HG02884 (cell line): ENCODE data around the gene RPS25.
"Not testable (repeated sequence)": the region's sequence is repeated elsewhere in the genome, so short reads cannot be mapped to it uniquely, and the experiment has no call there.

ENCODE experiments used
- ATAC-seq: cut with Tn5 transposase; IDR thresholded peaks from one replicate; pipeline ENCODE4 v1.9.1; 2021; ENCODE audit warnings: mild to moderate bottlenecking, moderate library complexity; ENCODE audit not compliant: unreplicated experiment

The RPS25 gene

DNA sequence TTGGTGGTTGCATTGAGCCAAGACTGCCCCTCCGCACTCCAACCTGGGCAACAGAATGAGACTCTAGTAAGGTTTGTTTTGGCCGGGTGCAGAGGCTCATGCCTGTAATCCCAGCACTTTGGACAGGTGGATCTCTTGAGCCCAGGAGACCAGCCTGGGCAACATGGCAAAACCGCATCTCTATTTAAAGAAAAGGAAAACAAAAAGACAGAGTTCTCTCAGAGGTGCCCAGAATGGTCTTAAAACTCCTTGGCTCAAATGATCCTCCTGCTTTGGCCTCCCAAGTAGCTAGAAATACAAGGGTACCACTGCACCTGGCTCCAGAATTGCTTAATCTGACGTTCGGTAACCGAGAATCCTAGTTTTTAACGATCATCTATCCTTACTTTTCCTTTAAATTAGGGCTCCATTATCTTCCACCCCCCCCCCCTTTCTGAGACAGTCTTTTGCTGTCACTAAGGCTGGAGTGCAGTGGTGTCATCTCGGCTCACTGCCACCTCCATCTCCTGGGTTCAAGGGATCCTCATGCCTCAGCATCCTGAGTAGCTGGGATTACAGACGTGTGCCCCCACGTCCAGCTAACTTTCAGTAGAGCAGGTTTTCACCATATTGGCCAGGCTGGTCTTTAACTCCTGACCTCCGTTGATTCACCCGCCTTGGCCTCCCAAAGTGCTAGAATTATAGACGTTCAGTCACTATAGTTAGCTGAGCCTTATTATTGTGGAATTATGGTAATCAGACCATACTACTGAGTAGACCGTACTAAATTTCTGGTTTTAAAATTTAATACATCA, 1.7 kb downstream of the RPS25 start:
- no peak for ATAC-seq

DNA sequence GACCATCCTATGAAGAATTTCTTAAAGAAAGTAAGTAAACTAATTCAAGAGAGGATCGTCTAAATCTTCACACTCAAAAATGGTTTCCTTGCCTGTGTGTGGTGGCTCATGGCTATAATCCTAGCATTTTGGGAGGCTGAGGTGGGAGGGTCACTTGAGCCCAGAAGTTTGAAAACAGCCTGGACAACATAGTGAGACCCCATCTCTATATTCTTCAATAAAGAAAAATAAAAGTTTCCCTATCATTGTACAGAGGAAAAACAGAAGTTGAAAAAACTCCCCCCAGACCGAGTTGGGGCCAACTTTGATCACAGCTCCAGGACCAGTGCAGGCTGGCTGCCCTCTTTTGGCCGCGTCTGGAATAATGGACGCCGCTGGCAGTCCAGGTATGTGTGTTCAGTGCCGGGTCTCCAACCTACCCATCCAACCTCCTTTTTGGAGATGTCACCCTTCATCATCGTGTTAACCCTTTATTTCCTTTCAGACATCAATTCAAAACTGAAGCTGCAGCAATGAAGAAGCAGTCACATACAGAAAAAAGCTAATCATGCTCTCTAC, 3.0 kb downstream of the RPS25 start:
- ATAC-seq, result no peak

DNA sequence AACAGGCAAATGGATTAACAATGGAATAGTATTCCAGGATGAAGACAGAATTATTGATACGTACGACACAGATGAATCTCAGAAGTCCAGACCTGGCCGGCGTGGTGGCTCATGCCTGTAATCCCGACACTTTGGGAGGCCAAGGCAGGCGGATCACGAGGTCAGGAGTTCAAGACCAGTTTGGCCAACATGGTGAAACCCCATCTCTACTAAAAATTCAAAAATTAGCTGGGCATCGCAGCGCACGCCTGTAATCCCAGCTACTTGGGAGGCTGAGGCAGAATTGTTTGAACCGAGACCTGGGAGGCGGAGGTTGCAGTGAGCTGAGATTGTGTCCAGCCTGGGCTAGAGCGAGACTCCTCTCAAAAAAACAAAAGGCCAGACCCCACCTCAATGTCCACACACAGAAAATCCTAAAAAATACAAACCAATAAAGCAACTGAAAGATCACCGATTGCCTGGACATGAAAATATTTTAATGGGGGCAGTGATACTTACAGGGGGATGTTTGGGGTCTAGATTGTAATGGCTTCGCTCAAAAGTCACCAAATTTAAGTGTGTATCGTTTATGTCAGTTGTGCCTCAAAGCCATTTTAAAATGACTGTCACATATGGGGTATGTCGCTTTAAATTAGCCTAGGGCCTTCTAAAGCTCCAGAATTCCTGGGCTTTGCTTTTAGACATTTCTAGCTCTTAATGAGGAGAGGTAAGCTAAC, 3.8 kb downstream of the RPS25 start:
- no peak for ATAC-seq

DNA sequence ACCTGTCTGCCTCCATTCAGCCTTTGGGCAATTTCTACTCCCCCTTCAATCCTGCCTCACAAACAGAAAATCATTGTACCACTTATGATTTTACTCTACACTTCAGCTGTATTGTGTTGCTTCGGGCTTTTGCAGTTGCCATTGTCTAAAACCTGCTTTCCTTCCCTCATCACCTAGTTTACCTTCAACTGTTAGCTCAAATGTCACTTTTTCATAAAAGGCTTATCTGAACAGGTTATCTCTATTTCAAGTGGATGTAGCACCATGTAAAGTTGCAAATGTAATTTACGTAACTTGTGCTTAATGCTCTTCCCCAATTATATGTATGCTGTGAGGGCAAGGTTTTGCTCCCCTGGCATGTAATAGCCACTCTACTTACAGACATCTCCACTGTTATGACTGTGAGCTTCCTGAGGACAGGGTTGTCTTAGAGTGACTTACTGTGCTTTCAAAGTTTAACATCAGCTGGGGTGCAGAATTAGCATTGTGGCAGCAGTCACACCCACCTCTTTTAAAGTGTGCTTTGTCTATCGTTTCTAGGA, 5.4 kb downstream of the RPS25 start:
- ATAC-seq, result no peak

DNA sequence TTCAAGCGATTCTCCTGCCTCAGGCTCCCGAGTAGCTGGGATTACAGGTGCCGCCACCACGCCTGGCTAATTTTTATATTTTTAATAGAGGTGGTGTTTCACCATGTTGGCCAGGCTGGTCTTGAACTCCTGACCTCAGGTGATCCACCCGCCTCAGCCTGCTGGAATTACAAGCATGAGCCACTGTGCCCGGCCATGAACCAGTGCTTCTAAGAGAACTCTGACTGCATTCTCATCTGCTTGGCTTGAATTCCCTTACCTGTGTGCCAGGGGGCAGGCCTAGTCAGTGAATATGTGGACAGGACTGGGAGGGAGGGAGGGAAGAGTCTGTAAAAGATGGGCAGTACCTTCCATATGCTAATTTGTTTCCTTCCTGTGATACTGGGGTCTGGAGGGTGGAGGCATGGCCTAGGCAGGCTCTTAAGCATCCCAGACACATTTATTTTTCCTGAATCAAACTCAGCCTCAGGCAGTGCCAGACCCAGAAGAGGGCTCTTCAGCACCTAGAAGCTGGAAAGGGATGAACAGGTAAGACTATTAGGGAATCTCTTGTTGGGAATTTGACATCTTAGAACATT, 6.6 kb downstream of the RPS25 start:
- no peak for ATAC-seq

DNA sequence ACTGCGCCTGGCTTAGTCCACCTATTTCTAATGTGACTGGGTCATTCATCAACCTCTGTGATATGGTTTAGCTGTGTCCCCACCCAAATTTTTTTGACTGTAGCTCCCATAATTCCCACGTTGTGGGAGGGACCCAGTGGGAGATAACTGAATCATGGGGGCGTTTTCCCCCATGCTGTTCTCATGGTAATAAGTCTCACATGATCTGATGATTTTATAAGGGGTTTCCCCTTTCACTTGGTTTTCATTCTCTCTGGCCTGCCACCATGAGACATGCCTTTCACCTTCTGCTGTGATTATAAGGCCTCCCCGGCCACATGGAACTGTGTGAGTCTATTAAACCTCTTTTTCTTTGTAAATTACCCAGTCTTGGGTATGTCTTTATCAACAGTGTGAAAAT, 11.5 kb downstream of the RPS25 start:
- ATAC-seq, result no peak

DNA sequence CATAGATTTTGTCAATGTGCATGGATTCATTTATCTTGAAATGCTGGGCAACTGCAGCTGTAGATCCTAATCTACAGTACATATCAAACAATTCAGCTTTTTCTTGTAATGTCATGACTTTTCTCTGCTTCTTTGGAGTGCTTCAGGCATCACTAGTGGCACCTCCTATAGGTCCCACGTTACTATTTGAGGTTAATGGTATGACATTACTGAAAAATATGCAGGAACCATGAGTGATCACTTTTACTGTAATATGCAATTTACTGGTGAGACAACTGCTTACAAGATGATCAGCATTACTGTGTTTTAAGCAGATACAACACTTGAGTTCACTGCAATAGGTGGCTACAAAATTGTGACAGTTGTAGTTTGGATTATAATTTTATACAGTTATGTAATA, 17.2 kb downstream of the RPS25 start:
- ATAC-seq, result no peak

DNA sequence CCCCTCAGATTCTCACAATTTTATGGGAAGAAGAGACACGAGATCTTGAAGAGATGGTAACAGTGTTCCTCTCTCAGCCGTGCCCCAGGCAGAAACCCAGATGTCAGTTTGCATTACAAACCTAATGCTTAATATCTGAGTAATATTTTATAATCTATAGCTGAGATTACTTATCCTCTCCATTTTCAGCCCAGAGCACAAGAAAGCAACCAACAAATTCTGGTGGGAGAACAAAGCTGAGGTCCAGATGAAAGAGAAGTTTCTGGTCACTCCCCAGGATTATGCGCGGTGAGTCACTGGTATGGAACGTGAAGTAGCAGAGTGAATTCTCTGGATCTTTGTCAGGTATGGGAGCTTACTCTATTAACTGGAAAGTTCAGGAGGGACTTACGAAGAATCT, 19.3 kb downstream of the RPS25 start:
- no peak for ATAC-seq

DNA sequence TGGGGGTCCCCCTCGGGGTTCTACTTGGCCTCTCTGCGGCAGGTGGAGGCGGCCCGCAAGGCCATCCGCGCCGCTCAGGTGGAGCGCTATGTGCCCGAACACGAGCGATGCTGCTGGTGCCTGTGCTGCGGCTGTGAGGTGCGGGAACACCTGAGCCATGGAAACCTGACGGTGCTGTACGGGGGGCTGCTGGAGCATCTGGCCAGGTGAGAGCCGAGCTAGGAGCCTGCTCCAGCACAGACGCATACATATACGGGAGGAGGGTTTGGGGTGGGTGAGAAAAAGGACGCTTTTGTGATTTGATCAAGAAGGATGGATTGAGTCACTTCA, 19.8 kb downstream of the RPS25 start:
- no peak for ATAC-seq

DNA sequence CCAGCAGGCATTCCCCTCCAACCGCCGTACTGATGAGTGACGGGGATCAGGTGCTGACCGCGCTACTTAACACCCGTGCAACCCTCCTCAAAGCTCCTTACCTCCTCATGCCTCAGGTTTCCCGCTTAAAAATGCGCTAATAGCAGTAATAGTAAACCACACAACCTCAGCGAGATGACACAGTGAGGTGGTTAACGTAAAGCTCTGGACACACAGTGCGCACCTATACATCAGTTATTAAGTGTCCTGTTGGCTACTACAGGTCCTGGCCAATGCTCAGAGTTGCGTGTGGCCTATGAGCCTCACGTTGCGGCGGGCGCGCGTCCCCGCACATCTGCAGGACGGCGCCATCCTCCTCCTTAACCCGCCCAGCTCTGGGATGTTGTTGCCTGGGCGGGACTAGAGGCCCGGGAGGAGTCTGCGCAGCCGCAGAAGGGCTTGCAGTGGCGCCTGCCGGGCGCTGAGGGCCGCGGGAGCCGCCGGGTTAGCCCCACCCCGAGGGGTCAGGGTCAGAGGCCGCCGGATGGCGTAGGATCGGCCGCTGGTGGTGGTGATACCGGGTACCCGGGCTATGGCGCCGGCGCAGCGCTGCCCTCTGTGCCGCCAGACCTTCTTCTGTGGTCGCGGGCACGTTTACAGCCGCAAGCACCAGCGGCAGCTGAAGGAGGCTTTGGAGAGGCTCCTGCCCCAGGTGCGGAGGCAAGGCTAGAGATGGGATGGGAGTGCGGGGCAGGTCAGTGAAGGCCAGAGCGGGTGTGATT, 20.3 kb downstream of the RPS25 start, which contains the start of gene CENATAC:
CENATAC (plus strand) TSS at position 512 of the 761 bp plus-strand sequence; CDS start at position 572, 60 bp downstream.
- ATAC-seq, result peak; percentile 85

DNA sequence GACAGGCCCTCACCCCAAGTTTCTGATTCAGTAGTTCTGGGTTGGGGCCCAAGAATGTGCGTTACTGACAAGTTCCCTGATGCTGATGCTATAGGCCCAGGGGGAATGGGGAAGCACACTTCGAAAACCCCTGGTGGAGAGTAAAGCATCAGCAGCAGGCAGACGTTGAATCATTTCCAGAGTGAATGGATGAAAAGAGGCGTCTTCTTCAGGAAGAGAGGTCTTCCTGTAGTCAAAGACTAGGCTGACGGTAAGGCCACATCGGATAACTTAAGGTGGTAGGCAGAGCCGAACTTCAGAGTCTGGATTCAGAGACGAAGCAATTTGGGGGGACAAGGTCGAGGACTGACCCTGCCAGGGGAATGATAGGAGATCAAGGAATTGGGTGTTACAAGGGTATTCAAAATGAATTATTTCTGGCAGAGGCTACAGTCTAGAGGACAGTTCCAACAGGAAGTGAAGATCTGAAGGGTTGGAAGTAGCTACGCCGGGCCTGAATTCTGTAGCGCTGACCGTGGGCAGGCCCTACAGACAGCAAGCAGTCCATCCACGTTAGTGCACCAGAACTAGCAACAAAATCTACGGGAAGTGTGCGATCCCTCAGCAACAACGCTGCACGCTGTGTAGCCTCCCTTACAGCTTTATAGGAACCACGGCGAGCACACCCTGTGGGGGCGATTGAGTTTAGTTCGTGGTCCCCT, 21.1 kb downstream of the RPS25 start:
- ATAC-seq, result peak; percentile 15

DNA sequence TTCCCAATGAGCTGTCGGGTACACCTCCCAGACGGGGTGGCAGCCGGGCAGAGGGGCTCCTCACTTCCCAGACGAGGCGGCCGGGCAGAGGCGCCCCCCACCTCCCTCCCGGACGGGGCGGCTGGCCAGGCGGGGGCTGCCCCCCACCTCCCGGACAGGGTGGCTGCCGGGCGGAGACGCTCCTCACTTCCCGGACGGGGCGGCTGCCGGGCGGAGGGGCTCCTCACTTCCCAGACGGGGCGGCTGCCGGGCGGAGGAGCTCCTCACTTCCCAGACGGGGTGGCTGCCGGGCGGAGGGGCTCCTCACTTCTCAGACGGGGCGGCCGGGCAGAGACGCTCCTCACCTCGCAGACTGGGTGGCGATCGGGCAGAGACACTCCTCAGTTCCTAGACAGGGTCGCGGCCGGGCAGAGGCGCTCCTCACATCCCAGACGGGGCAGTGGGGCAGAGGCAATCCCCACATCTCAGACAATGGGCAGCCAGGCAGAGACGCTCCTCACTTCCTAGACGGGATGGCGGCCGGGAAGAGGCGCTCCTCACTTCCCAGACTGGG, 26.6 kb downstream of the RPS25 start:
- not testable (repeated sequence) for ATAC-seq

DNA sequence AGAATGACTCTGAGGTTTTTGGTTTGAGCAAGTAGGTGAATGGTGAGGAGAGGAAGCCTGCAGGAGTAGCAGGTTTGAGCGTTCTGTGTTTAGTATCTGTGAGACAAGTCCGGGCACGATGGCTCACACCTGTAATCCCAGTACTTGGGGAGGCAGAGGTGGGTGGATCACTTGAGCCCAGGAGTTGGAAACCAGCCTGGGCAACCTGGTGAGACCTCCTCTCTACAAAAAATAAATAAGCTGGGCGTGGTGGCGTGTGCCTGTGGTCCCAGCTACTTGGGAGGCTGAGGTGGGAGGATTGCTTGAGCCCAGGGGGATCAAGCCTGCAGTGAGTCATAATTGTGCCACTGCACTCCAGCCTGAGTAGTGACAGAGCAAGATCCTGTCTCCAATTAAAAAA, 29.9 kb downstream of the RPS25 start:
- ATAC-seq, result no peak

DNA sequence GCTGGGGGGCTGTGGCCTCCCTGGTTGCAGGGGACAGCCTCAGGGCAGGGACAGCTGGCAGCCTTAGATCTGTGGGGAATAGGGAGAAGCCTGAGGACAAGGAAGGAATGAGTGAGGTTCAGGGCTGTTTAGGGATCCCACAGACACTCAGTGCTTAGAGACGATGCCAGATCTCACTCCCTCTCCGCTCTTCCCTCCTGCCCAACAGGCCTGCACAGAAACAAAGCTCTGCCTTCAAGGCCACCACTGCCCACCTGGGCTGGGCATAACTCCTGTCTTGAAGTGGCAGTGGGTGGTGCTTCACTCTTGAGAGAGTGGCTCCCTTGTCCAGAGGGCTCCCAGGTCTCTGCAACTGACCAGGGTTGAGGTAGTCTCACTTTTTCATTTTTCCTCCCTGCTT, 33.3 kb downstream of the RPS25 start:
- ATAC-seq, result no peak

DNA sequence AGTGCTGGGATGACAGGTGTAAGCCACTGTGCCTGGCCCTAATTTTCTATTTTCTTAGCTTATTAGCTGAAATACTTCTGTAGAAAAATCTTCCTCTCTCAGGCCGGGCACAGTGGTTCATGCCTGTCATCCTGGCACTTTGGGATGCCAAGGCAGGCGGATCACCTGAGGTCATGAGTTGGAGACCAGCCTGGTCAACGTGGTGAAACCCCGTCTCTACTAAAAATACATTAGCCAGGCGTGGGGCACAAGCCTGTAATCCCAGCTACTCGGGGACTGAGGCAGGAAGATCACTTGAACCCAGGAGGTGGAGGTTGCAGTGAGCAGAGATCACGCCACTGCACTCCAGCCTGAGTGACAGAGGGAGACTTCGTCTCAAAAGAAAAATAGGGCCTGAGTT, 33.8 kb downstream of the RPS25 start:
- ATAC-seq, result not testable (repeated sequence)

DNA sequence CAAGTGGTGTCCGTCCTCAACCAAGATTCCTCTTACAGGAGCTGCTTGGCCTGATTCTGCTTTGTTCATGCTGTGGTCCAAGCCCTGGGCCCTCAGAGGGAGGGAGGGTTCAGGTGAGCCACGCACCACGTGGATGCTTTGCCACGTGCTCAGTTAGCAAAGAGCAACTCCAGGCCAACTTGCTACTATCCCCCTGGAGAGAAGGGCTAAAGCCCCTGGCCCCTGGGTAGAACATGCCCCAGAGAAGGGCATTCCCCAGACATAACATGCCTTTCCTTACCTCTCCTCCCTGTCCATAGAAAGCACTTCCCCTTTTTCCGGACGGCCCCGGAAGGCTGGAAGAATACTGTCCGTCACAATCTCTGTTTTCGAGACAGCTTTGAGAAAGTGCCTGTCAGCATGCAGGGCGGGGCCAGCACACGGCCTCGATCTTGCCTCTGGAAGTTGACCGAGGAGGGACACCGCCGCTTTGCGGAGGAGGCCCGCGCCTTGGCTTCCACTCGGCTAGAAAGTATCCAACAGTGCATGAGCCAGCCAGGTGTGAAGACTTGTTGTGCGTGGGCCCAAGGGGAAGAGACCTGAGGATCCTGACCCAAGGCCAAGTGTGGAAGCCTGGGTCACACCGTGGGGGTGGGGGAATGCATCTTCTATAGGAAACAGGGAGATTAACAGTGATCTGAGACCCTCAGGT, 37.8 kb downstream of the RPS25 start:
- ATAC-seq, result no peak

DNA sequence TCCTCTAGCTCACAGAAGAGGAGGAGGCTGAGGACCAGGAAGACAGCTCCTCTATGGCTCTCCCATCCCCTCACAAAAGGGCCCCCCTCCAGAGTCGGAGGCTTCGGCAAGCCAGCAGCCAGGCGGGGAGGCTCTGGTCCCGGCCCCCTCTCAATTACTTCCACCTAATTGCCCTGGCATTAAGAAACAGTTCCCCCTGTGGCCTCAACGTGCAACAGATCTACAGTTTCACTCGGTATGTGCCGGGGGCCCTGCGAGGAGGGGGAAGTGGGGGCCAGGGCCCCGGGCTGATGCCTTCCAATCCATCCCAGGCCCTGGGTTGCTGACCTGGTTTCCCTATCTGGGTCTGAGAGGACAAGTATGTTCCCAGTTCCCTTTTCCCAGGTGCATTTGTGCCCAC, 38.7 kb downstream of the RPS25 start:
- no peak for ATAC-seq

DNA sequence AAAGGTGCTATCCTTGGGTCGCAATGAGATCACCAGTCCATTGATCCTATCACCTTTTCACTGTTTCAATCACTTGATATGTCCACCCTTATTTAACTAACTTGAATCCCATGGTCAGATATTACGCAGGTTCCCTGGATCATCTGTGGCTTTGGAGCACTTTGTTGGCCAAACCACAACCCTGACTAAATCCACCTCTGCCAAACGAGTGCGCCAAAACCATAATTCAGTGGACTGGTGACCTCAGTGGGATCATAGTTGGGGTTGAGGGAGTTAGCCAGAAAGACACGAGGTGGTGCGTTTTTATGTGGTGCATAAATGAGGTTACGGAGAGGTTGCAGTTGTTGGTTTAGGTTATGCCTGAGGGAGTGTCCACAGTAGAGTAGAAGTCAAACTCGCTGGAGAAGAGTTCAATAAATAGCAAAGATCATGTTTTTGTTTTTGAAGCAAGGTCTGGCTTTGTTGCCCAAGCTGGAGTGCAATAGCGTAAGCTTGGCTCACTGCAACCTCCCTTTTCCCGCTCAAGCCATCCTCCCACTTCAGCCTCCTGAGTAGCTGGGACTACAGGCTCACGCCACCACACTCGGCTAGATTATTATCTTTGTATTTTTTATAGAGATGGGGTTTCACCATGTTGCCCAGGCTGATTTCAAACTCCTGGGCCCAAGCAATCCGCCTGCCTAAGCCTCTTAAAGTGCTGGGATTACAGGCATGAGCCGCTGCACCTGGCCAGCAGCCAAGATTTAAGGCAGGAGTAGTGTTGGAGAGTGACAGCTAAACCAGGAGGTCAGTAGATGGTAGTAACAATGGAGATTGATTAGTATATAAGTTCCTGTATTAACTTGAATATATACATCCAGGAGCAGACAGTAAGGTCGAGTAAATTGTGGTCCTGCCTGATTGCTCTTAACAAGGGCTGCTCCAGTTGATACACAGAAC, 42.1 kb downstream of the RPS25 start:
- ATAC-seq, result no peak
